Prostate gland (tissue), 2 donors: Measurements from ENCODE around the gene IMMP1L. TPM values are rescaled to one million over a fixed set of nuclear protein-coding genes. Genes with fewer than 3 reads are reported as not detected.

ENCODE experiments used
- DNase-seq: peaks from one replicate; pipeline ENCODE4 v3.0.0-alpha.2; 2019; ENCODE audit warnings: low spot score
- H3K27ac ChIP-seq, 2 donors: fragments of 200-600 bp; sonication (generic); 2 replicates each; pipeline ENCODE4 v1.5.1; 2017 to 2019
- H3K27me3 ChIP-seq: fragments of 200-600 bp; sonication (generic); replicated peaks from 2 replicates; pipeline ENCODE4 v1.5.1; 2019; ENCODE audit not compliant: insufficient read depth
- H3K36me3 ChIP-seq, 2 donors: fragments of 200-600 bp; sonication (generic); 1 replicate in 1 of 2; 2 replicates in 1 of 2; pipeline versions ENCODE4 v1.5.1 to v1.8.1; 2017 to 2019
- H3K4me1 ChIP-seq: fragments of 200-600 bp; sonication (generic); replicated peaks from 2 replicates; pipeline ENCODE4 v1.5.1; 2019
- H3K4me3 ChIP-seq, 2 donors: fragments of 200-600 bp; sonication (generic); 2 replicates each; pipeline ENCODE4 v1.5.1; 2017 to 2019
- H3K9me3 ChIP-seq: fragments of 200-600 bp; sonication (generic); 2 replicates; pipeline ENCODE4 v1.5.1; 2017
- POLR2A ChIP-seq: fragments of 450-650 bp; IDR thresholded peaks from one replicate; pipeline ENCODE4 v1.6.1; 2016; ENCODE audit warnings: antibody characterized with exemption, mild to moderate bottlenecking
- POLR2AphosphoS5 ChIP-seq: sonication (generic); formaldehyde crosslinking; IDR thresholded peaks from one replicate; pipeline ENCODE4 v1.6.1; 2017; ENCODE audit warnings: antibody characterized with exemption
- WGBS: methylation state at CpG from one replicate; pipeline ENCODE4 v1.1.5; 2018; 5-methylcytosine and 5-hydroxymethylcytosine counted together
- intact Hi-C: fragments of 100-400 bp; cut with DNase I; formaldehyde crosslinking; loops from one replicate; pipeline ENCODE4 v1.14.2; 2022
- total RNA-seq, 2 donors: library from RNA; depleted of rRNA; stranded (reverse); fragments of >200 nt; gene quantifications; one replicate each; pipeline ENCODE4 v1.1.0, GENCODE V29; 2016
- TF ChIP-seq, protein P1 (sequence below), 4 experiments: fragments of 200-600 bp in 2 of 4; fragments of 450-650 bp in 2 of 4; sonication (generic) in 2 of 4; IDR thresholded peaks; 1 replicate in 3 of 4; 2 replicates in 1 of 4; pipeline ENCODE4 v1.5.1; 2016 to 2019; ENCODE audit warnings: antibody characterized with exemption in 4 of 4, mild to moderate bottlenecking in 2 of 4, moderate library complexity in 2 of 4

IMMP1L gene
- total RNA-seq, 2 donors from 2014 or later = 25.2 to 72.9 TPM

DNA sequence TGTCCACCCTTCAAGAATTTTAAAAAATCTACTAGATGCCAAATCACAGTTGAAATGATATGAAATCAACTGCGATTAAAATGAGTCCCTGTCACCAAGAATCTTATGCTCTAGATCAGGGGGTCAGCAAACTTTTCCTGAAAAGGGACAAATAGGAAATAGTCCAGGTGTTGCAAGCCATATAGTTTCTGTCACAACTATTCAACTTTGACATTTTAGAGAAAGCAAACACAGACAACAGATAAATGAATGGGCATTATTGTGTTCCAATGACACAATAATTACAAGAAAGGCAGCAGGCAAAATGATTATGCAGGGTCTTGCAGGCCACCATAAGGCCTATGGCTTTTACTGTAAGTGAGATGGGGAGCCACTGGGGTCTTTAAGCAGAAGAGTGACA, 58.6 kb downstream of the IMMP1L start:
- intact Hi-C loops = no loop called here
- no peak for TF ChIP-seq POLR2A
- TF ChIP-seq POLR2AphosphoS5 = no peak
- TF ChIP-seq, protein P1, sequence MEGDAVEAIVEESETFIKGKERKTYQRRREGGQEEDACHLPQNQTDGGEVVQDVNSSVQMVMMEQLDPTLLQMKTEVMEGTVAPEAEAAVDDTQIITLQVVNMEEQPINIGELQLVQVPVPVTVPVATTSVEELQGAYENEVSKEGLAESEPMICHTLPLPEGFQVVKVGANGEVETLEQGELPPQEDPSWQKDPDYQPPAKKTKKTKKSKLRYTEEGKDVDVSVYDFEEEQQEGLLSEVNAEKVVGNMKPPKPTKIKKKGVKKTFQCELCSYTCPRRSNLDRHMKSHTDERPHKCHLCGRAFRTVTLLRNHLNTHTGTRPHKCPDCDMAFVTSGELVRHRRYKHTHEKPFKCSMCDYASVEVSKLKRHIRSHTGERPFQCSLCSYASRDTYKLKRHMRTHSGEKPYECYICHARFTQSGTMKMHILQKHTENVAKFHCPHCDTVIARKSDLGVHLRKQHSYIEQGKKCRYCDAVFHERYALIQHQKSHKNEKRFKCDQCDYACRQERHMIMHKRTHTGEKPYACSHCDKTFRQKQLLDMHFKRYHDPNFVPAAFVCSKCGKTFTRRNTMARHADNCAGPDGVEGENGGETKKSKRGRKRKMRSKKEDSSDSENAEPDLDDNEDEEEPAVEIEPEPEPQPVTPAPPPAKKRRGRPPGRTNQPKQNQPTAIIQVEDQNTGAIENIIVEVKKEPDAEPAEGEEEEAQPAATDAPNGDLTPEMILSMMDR (IDR thresholded peaks at IDR 0.05) = no peak
- H3K9me3 ChIP-seq = no peaks in the 10 kb centered on the region
- no peak overlapping the region for H3K27ac ChIP-seq
- no peak for DNase-seq
- 100% methylated on average over 1 of the region's 1 CpG for WGBS
- no peak overlapping the region for H3K4me3 ChIP-seq
- H3K36me3 ChIP-seq = no peaks in the 10 kb centered on the region
- no peaks in the 10 kb centered on the region for H3K4me1 ChIP-seq
- no peaks in the 10 kb centered on the region for H3K27me3 ChIP-seq

DNA sequence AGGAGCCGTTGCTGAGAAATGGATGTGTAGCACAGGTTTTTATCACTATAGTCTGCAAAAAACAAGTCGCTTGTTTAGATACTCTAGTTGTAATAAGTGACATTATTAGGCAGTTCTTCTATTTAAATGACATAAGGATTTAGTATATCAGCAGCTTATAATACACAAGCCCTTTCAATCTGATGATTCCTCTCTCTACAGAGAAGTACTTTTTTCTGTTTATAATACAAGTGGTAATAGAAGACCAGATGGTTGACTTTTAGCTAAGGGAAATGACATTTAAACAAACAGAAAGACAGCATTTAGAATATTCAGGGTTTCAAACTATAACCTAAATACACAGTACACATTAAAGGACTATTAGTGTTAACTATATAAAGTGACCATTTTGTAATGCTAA, 60.4 kb downstream of the IMMP1L start:
- 58% methylated on average over 2 of the region's 2 CpGs for WGBS
- Histone ChIP-seq H3K4me1 (no peaks in the 10 kb centered on the region), H3K27me3 (no peaks in the 10 kb centered on the region), H3K36me3 (no peaks in the 10 kb centered on the region), H3K4me3 (no peak overlapping the region), H3K27ac (no peak overlapping the region), H3K9me3 (no peaks in the 10 kb centered on the region)
- no peak for TF ChIP-seq POLR2A
- no peak for DNase-seq
- intact Hi-C loops = no loop called here

DNA sequence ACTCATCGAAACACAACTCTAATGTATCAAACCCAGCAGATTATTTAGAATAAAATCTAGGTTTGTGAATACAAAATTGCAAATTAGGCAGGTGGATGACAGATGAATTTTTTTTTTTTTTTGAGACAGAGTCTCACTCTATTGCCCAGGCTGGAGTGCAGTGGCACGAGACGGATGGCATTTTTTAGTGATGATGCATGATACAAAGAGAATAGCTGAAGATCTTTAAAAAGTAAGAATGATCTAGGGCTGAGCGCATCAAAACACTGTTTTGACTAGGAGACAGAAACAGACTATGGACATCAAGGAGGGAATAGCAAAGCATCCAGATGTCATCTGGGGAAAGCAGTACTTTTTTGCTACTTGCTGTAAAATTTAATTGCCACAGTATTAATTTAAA, 63.8 kb downstream of the IMMP1L start:
- no peaks in the 10 kb centered on the region for H3K27me3 ChIP-seq
- H3K4me3 ChIP-seq = no peak overlapping the region
- TF ChIP-seq, protein P1 (IDR thresholded peaks at IDR 0.05) = no peak
- TF ChIP-seq POLR2AphosphoS5 (no peak), POLR2A (no peak)
- H3K27ac ChIP-seq = no peak overlapping the region
- H3K36me3 ChIP-seq = no peaks in the 10 kb centered on the region
- intact Hi-C loops = no loop called here
- DNase-seq = no peak
- no peaks in the 10 kb centered on the region for H3K9me3 ChIP-seq
- no peaks in the 10 kb centered on the region for H3K4me1 ChIP-seq
- WGBS = 95% methylated on average over 4 of the region's 4 CpGs

DNA sequence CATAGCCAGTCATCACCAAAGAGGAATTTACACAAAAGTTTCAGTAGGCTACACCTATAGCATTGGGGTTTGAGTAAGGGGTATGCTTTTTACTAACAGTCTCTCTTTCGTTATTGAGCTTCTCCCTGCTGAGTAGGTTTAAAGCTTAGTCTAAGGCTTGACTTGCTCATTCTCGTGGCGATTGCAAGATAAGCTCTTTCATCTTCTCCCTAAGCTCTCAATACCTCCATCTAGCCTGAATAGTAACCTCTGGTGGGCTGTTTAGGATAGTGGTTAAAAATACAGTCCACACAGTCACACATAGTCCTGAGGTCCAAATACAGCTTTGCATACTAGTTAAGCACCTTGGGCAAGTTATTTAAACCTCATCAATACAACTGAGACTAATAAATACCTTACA, 65.6 kb downstream of the IMMP1L start:
- intact Hi-C loops = no loop called here
- Histone ChIP-seq H3K4me3 (no peak overlapping the region), H3K9me3 (no peaks in the 10 kb centered on the region), H3K27ac (no peak overlapping the region), H3K36me3 (no peaks in the 10 kb centered on the region), H3K4me1 (no peaks in the 10 kb centered on the region), H3K27me3 (no peaks in the 10 kb centered on the region)
- TF ChIP-seq POLR2A (no peak), POLR2AphosphoS5 (no peak)
- TF ChIP-seq, protein P1 (IDR thresholded peaks at IDR 0.05) = no peak
- DNase-seq = no peak
- WGBS = 83% methylated on average over 3 of the region's 3 CpGs

DNA sequence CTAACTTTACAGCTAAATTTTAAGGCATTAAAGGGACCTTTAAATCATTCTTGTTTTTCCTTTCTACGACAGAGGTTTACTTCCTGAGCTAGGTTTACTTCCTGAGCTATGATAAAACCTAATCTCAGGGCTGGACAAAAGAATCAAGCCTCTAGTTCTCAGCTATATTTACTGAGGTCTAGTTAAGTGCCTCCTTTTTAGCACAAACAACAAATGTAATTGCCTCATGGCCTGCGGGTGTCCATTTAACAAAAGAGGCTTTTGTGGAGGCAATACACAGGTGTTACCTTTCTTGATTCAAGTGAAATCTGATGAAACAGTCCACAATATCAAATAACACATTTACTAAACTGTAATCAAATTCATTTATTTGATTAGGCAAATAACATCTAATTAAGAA, 67.3 kb downstream of the IMMP1L start:
- Histone ChIP-seq H3K27ac (no peak overlapping the region), H3K27me3 (no peaks in the 10 kb centered on the region), H3K9me3 (no peaks in the 10 kb centered on the region), H3K36me3 (no peaks in the 10 kb centered on the region), H3K4me1 (no peaks in the 10 kb centered on the region), H3K4me3 (no peak overlapping the region)
- DNase-seq = no peak
- 50% methylated on average over 2 of the region's 2 CpGs for WGBS
- TF ChIP-seq, protein P1 (IDR thresholded peaks at IDR 0.05) = no peak
- TF ChIP-seq POLR2AphosphoS5 = no peak
- TF ChIP-seq POLR2A = no peak
- intact Hi-C loops = no loop called here
